Choroid plexus epithelial cell (primary cell): Measurements from ENCODE around the gene PARVB.
"Not testable (repeated sequence)": the region's sequence is repeated elsewhere in the genome, so short reads cannot be mapped to it uniquely, and the experiment has no call there.

Source experiments
- DNase-seq: peaks from one replicate; pipeline ENCODE4 v3.0.0-alpha.2; 2010; ENCODE audit warnings: low read depth
- H3K4me3 ChIP-seq: 2 replicates; pipeline ENCODE4 v1.5.1; 2011; ENCODE audit warnings: low read depth, mild to moderate bottlenecking, control low read depth, low read length, moderate library complexity
- TF ChIP-seq, protein P1 (sequence below): conservative IDR thresholded peaks from 2 replicates; pipeline ENCODE4 v1.5.1; 2011; ENCODE audit warnings: low read depth, mild to moderate bottlenecking, control low read depth, inconsistent platforms, low read length, moderate library complexity

PARVB gene

DNA sequence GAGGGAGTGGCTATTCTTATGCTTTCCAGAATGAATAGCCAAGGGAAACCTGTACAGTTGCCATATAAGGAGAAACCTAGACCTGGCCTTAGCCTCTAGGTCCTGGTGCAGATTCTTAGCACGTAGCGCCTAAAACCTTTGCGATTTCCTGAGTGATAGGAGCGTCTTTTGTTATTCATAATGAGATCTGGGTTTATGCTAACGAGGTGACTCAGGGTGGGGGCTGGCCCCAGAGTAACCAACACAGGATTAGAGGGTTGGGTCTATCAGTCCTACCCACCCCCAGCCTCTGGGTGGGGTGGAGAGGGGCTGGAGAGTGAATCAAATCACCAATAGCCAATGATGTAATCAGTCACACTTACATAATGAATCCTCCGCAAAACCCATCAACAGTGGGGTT lies 83.2 kb downstream of the PARVB start:
- no peak for DNase-seq
- no peak overlapping the region for H3K4me3 ChIP-seq
- TF ChIP-seq, protein P1, sequence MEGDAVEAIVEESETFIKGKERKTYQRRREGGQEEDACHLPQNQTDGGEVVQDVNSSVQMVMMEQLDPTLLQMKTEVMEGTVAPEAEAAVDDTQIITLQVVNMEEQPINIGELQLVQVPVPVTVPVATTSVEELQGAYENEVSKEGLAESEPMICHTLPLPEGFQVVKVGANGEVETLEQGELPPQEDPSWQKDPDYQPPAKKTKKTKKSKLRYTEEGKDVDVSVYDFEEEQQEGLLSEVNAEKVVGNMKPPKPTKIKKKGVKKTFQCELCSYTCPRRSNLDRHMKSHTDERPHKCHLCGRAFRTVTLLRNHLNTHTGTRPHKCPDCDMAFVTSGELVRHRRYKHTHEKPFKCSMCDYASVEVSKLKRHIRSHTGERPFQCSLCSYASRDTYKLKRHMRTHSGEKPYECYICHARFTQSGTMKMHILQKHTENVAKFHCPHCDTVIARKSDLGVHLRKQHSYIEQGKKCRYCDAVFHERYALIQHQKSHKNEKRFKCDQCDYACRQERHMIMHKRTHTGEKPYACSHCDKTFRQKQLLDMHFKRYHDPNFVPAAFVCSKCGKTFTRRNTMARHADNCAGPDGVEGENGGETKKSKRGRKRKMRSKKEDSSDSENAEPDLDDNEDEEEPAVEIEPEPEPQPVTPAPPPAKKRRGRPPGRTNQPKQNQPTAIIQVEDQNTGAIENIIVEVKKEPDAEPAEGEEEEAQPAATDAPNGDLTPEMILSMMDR, result no peak

DNA sequence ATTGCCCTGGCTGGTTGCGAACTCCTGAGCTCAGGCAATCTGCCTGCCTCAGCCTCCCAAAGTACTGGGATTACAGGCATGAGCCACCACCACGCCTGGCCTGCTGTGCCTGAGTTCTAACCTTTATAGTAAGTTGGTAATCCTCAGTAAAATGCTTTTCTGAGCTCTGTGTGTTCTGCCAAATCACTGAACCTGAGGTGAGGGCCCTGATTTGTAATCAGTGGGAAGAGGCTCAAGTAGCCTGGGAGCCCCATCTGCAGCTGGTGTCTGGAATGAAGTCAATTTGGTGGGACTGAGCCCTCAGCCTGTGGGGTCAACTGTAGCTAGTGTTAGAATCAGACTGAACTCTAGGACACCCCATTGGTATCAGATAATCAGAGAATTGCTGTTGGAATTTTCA lies 84.0 kb downstream of the PARVB start:
- DNase-seq, result no peak
- H3K4me3 ChIP-seq, result no peak overlapping the region
- TF ChIP-seq, protein P1, result no peak

DNA sequence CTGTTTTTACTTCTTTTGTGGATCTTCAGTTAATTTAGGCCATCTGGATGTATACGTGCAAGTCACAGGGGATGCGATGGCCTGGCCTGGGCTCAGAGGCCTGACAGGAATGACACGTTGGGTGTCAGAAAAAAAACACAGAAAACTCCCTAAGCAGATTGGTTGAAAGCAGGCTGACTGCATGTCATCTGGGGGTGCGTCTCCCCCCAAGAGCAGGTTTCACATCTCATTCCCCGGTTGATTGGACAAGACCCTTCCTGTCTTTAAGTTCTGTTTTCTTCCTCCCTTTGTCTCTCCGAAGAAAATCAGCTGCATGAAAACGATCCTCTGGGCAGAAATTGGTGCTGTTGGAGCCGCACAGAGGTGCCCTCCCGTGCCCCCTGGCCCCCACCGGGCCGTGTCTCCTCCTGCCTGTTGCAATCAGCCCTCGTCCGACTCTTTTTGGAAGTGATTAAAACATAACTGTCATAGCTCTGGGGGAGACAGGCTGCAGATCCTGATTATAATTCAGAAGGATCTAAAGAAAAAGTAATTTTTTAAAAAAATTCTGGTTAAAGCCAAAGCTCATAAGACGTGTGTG lies 84.8 kb downstream of the PARVB start:
- DNase-seq, result no peak
- H3K4me3 ChIP-seq, result no peak overlapping the region
- TF ChIP-seq, protein P1, result no peak

DNA sequence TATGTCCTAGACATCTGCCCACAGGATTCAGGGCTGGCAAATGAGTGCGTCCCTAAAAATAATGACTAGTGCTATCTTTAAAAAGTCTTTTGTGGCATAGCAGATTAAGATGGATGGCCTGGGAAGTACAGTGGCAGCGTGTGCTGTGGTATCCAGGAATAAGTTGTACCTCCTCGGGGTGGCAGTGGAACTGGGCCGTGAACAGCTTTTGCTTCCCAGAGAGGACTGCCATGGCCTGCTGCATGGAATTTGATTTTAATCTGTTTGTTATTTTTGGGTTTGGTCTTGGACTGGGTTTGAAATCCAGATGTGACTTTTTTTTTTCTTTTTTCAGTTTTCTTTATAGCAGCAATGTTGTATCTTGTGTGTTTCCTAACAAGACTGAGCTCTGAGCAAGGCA lies 85.3 kb downstream of the PARVB start:
- no peak overlapping the region for H3K4me3 ChIP-seq
- TF ChIP-seq, protein P1, result no peak
- no peak for DNase-seq

DNA sequence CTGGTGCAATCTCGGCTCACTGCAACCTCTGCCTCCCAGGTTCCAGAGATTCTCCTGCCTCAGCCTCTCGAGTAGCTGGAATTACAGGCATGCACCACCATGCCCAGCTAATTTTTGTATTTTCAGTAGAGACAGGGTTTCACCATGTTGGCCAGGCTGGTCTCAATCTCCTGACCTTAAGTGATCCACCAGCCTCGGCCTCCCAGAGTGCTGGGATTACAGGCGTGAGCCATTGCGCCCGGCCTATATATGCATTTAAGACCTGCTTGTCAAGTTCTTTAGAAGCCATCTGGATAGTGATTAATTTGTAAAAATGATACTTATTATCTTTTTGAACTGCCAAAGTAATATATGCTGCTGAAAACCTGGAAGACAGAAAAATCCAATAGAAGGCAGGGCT lies 86.6 kb downstream of the PARVB start:
- not testable (repeated sequence) for DNase-seq, H3K4me3 ChIP-seq

DNA sequence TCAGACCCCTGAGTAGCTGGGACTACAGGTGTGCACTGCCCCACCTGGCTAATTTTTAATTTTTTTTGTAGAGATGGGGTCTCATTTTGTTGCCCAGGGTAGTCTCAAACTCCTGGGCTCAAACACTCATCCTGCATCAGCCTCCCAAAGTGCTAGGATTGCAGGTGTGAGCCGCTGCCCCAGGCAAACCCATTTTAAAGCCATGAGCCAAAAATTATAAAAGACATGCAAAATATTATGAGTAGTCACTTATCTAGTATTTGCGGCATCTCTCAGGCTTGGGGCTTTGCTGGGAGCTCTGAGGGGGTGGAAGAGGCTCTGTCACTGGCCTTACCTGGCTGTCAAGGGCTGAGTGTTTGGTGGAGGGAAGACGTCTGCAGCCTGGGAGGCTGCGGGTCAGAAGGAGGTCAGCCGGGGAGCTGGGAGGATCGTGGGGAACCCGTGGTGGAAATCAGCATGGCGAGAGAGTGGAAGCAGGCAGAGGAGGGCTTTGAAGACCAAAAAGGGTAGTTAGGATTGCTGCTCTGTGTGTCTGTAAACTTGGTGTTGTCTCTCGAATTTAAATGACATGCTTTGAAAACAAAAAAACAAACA lies 87.6 kb downstream of the PARVB start:
- TF ChIP-seq, protein P1, result no peak
- no peak overlapping the region for H3K4me3 ChIP-seq
- DNase-seq, result no peak

DNA sequence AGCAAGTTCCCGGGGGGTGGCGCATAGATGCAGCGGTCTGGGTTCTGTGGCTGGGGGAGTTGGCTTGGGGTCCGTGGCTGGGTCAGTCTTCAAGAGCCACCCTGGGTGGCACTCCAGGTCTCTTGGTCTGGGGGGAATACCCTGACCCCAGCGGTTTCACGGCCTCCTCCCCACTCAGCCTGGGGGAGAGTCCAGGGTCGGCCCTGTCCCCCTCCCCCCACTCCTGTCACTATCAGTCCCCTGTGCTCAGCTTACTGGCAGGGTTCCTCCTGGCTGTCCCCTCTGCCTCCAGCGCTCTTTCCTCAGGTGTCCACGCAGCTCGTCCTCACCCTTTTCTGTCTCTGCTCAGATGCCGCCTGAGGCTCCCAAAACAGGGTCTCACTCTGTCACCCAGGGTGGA lies 88.1 kb downstream of the PARVB start:
- no peak overlapping the region for H3K4me3 ChIP-seq
- TF ChIP-seq, protein P1, result no peak
- DNase-seq, result no peak

DNA sequence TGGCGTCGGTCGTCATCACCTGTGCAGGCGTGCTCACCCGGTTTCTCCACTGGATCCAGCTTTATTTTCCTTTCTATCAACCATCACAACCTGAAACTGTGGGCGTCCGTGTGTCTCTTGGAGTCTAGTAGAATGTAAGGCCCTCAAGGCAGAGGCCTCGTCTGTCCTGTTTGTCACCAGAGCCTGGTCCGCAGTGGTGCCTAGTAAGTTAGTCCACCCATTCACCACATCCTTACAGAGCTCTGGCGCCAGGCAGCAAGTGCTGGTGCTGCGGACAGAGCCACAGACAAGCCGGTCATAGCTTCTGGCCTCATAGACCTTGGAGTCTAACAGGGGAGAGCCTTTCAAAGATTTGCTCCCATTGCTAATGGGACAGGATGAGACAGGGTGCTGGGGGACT lies 92.2 kb downstream of the PARVB start:
- DNase-seq, result no peak
- TF ChIP-seq, protein P1, result no peak

More for the DNA sequence above, 92.2 kb downstream of the PARVB start:
- no peak overlapping the region for H3K4me3 ChIP-seq
